DND-41 (cell line): ENCODE results near the gene OGG1.

Source experiments
- ATAC-seq: fragments of 200-7000 bp; cut with Tn5 transposase; 3 replicates; pipeline ENCODE4 v1.9.1; 2021; ENCODE audit warnings: low read depth; ENCODE audit not compliant: insufficient read depth
- DNase-seq: peaks from one replicate; pipeline ENCODE4 v3.0.0-alpha.2; 2020
- H2AFZ ChIP-seq: 2 replicates; pipeline ENCODE4 v1.6.0; 2012; ENCODE audit warnings: low read depth, low read length
- H3K27ac ChIP-seq: 2 replicates; pipeline ENCODE4 v1.5.1; 2012; ENCODE audit warnings: low read length, inconsistent platforms
- H3K27me3 ChIP-seq: fragments of 200-600 bp; sonication (generic); 2 replicates; pipeline ENCODE4 v1.6.0; 2012; ENCODE audit warnings: low read length, mild to moderate bottlenecking, inconsistent platforms; ENCODE audit not compliant: insufficient read depth, poor library complexity
- H3K36me3 ChIP-seq: 2 replicates; pipeline ENCODE4 v1.5.1; 2012; ENCODE audit warnings: low read length, inconsistent platforms; ENCODE audit not compliant: insufficient read depth
- H3K4me1 ChIP-seq: 2 replicates; pipeline ENCODE4 v1.5.1; 2012; ENCODE audit warnings: mild to moderate bottlenecking, low read length; ENCODE audit not compliant: insufficient read depth
- H3K4me2 ChIP-seq: 2 replicates; pipeline ENCODE4 v1.6.0; 2012; ENCODE audit warnings: mild to moderate bottlenecking, moderate library complexity, low read length, inconsistent platforms; ENCODE audit not compliant: insufficient read depth
- H3K4me3 ChIP-seq, 2 experiments: fragments of 200-600 bp in 1 of 2; shearing (Covaris generic) in 1 of 2; 2 replicates each; pipeline ENCODE4 v1.5.1; 2012 to 2016; ENCODE audit warnings: inconsistent platforms in 2 of 2, low read length in 2 of 2, mild to moderate bottlenecking in 2 of 2, low read depth in 1 of 2, moderate library complexity in 1 of 2
- H3K79me2 ChIP-seq: 2 replicates; pipeline ENCODE4 v1.6.0; 2012; ENCODE audit warnings: low read length, inconsistent platforms; ENCODE audit not compliant: insufficient read depth
- H3K9ac ChIP-seq: 2 replicates; pipeline ENCODE4 v1.6.0; 2012; ENCODE audit warnings: low read depth, mild to moderate bottlenecking, inconsistent platforms, low read length, moderate library complexity
- H3K9me3 ChIP-seq: 2 replicates; pipeline ENCODE4 v1.5.1; 2012; ENCODE audit warnings: low read length, moderate library complexity, mild to moderate bottlenecking, inconsistent platforms; ENCODE audit not compliant: insufficient read depth, severe bottlenecking
- H4K20me1 ChIP-seq: 2 replicates; pipeline ENCODE4 v1.6.0; 2012; ENCODE audit warnings: low read length; ENCODE audit not compliant: insufficient read depth
- CTCF ChIP-seq: IDR thresholded peaks from 2 replicates; pipeline ENCODE4 v1.5.1; 2012; ENCODE audit warnings: borderline replicate concordance, low read length, moderate library complexity, mild to moderate bottlenecking; ENCODE audit not compliant: poor library complexity, severe bottlenecking; ENCODE audit errors: extremely low read depth
- EZH2 ChIP-seq: IDR thresholded peaks from 3 replicates; pipeline ENCODE4 v1.6.1; 2012; ENCODE audit warnings: borderline replicate concordance, low read depth, mild to moderate bottlenecking, moderate library complexity, low read length, inconsistent platforms; ENCODE audit not compliant: severe bottlenecking

Gene OGG1

DNA sequence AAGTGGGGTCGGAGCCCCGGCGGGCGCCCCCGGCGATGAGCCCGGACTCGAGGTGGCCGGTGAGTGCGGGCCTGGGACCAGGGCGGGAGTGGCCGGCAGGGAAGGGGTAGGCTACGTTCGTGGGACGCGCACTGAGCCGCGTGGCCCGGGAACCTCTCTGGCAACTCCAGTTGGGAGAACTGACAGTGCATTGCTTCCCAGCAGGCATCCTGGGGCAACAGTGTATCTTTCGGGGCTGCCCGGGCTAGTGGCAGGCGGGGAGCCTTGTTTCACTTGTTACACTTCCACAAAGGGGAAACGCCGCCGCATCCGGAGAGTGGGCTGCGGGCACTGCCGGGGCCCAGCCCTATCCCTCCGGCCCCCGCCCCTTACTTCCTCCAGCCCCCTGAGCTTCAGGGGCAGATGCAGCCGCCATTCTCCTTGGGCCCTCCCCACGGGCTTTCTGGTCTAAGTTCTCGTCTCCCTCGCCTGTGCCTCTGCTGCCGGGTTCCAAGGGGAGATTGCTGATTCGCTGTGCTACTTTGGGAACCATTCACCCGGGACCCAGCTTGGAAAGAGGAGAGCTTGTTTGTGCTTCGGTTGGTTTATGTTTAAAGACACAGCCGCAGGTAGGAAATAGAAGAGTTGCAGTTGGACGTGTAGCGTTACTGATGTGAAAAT is 17.5 kb upstream of the OGG1 start:
- ATAC-seq (peak; percentile 15), DNase-seq (peak; percentile 71)
- Histone ChIP-seq H3K27ac (peak overlapping the region; percentile 100), H3K4me1 (peaks cover 38% of the 10 kb centered on the region), H3K4me3 (peak overlapping the region; percentile 84 to 88), H2AFZ (peak overlapping the region; percentile 98), H3K36me3 (peaks cover 44% of the 10 kb centered on the region), H3K9ac (peak overlapping the region; percentile 96), H3K4me2 (peak overlapping the region; percentile 95), H3K9me3 (no peaks in the 10 kb centered on the region), H4K20me1 (peaks cover 37% of the 10 kb centered on the region), H3K27me3 (no peaks in the 10 kb centered on the region), H3K79me2 (peaks cover 53% of the 10 kb centered on the region)
- no peak for TF ChIP-seq CTCF
- no peak for TF ChIP-seq EZH2

DNA sequence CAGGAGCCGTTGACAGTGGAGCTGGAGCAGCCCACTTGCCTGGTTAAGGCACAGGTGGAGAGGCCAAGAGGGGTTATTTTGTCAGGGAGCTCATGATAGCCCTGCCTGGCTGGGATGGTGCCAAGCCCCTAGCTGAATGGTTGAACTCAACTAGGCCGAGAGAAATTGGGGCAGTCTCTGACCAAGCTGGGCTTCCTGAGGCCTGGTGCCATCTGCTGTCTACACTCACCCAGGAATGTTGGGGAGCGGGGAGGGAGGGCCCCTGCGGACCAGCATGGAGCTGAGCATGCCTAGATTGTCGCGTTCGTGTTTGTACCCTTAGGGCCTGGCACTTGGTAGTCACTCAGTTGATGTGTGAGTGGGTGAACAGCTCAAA is 17.0 kb upstream of the OGG1 start:
- H2AFZ ChIP-seq: no peak overlapping the region
- H3K9ac ChIP-seq: peak overlapping the region; percentile 96
- no peaks in the 10 kb centered on the region for H3K27me3 ChIP-seq
- peak overlapping the region; percentile 100 for H3K27ac ChIP-seq
- peak overlapping the region; percentile 84 to 88; a peak in 3 of 4 replicates for H3K4me3 ChIP-seq
- no peaks in the 10 kb centered on the region for H3K9me3 ChIP-seq
- H3K4me1 ChIP-seq: peaks cover 38% of the 10 kb centered on the region
- peaks cover 57% of the 10 kb centered on the region for H3K79me2 ChIP-seq
- peaks cover 39% of the 10 kb centered on the region for H4K20me1 ChIP-seq
- no peak for TF ChIP-seq CTCF
- peak overlapping the region; percentile 95 for H3K4me2 ChIP-seq
- peaks cover 49% of the 10 kb centered on the region for H3K36me3 ChIP-seq
- ATAC-seq (no peak), DNase-seq (no peak)

- Histone ChIP-seq H3K27me3 (no peaks in the 10 kb centered on the region), H3K4me2 (no peak overlapping the region), H3K9ac (no peak overlapping the region), H3K9me3 (no peaks in the 10 kb centered on the region), H3K27ac (no peak overlapping the region), H3K4me1 (peaks cover 28% of the 10 kb centered on the region), H4K20me1 (peaks cover 67% of the 10 kb centered on the region), H3K79me2 (peaks cover 65% of the 10 kb centered on the region), H3K4me3 (no peak overlapping the region), H2AFZ (no peak overlapping the region), H3K36me3 (peaks cover 90% of the 10 kb centered on the region)
- DNase-seq: no peak
- no peak for ATAC-seq
- TF ChIP-seq EZH2: no peak
- no peak for TF ChIP-seq CTCF
These were observed 12.9 kb upstream of the OGG1 start for GRCh38 chr3:9736831-9737230.
